OCI-LY3 (cell line): ENCODE results near the gene AKR1B1.

ENCODE experiments used
- H2AFZ ChIP-seq: fragments of 200-600, 300-600 bp; shearing (Covaris generic); 2 replicates; pipeline ENCODE4 v1.6.0; 2014; ENCODE audit warnings: antibody characterized with exemption, low read depth, low read length
- H3K27ac ChIP-seq: fragments of 200-600, 300-600 bp; sonication (generic); 2 replicates; pipeline ENCODE4 v1.5.1; 2014; ENCODE audit warnings: mild to moderate bottlenecking, low read length, moderate library complexity, mixed read lengths
- H3K27me3 ChIP-seq: fragments of 200-600, 300-600 bp; sonication (generic); 2 replicates; pipeline ENCODE4 v1.6.1; 2014; ENCODE audit warnings: low read depth, low read length, mixed read lengths
- H3K36me3 ChIP-seq: fragments of 200-600, 300-600 bp; sonication (generic); replicated peaks from 2 replicates; pipeline ENCODE3; 2014; ENCODE audit warnings: low read depth, low read length, mixed read lengths
- H3K4me1 ChIP-seq: fragments of 300-600, 200-600 bp; sonication (generic); 2 replicates; pipeline ENCODE4 v1.6.1; 2014; ENCODE audit warnings: low read length, mixed read lengths
- H3K4me2 ChIP-seq: fragments of 200-600, 300-600 bp; sonication (generic); 2 replicates; pipeline ENCODE4 v1.6.1; 2014; ENCODE audit warnings: low read length, mixed read lengths
- H3K4me3 ChIP-seq: fragments of 300-600, 200-600 bp; sonication (generic); 2 replicates; pipeline ENCODE4 v1.5.1; 2014; ENCODE audit warnings: antibody characterized with exemption, mild to moderate bottlenecking, low read length, moderate library complexity
- H3K79me2 ChIP-seq: fragments of 300-600, 200-600 bp; shearing (Covaris generic); 2 replicates; pipeline ENCODE4 v1.6.1; 2014; ENCODE audit warnings: mild to moderate bottlenecking, low read length, mixed read lengths
- H3K9ac ChIP-seq: fragments of 300-600, 200-600 bp; shearing (Covaris generic); 2 replicates; pipeline ENCODE4 v1.6.0; 2014; ENCODE audit warnings: mild to moderate bottlenecking, low read length, moderate library complexity
- H3K9me3 ChIP-seq: fragments of 200-600, 300-600 bp; shearing (Covaris generic); 2 replicates; pipeline ENCODE4 v1.6.1; 2014; ENCODE audit warnings: low read length, mixed read lengths; ENCODE audit not compliant: insufficient read depth
- H4K20me1 ChIP-seq: fragments of 200-600, 300-600 bp; sonication (generic); 2 replicates; pipeline ENCODE4 v1.6.1; 2016; ENCODE audit warnings: low read length, mixed read lengths; ENCODE audit not compliant: insufficient read depth
- EZH2phosphoT487 ChIP-seq: fragments of 200-600 bp; shearing (Covaris generic); IDR thresholded peaks from 2 replicates; pipeline ENCODE4 v1.6.1; 2018; ENCODE audit warnings: antibody characterized with exemption, mixed run types, low read depth
- TF ChIP-seq, protein P1 (sequence below): fragments of 200-600, 300-600 bp; sonication (generic); IDR thresholded peaks from 2 replicates; pipeline ENCODE4 v1.5.1; 2014; ENCODE audit warnings: antibody characterized with exemption, low read length, low read depth

Gene AKR1B1

DNA sequence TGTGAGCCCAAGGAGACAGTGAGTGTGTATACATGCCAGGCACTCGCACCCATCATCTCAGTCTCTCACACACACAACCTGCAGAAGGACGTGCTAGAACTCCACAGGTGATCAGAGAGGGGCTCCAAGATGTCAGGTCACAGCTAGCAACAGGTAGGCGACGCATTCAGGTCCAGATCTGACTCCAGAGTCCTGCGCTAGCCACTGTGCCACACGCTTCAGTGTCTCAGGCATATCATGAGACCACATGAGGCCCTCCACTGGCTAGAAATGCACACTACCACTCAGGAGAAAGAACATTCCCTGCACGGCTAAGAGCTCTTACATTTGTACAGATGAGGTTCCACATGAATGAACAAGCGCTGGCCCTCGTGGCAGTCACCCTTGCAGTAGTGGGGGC, 11.5 kb downstream of the AKR1B1 start:
- Histone ChIP-seq H3K27me3 (no peaks in the 10 kb centered on the region), H2AFZ (no peak overlapping the region), H3K27ac (no peak overlapping the region), H3K9me3 (no peaks in the 10 kb centered on the region), H3K4me1 (no peaks in the 10 kb centered on the region), H3K9ac (no peak overlapping the region), H3K4me3 (no peak overlapping the region), H3K4me2 (no peak overlapping the region), H4K20me1 (no peaks in the 10 kb centered on the region), H3K36me3 (peaks cover 31% of the 10 kb centered on the region), H3K79me2 (no peaks in the 10 kb centered on the region)
- TF ChIP-seq, protein P1, sequence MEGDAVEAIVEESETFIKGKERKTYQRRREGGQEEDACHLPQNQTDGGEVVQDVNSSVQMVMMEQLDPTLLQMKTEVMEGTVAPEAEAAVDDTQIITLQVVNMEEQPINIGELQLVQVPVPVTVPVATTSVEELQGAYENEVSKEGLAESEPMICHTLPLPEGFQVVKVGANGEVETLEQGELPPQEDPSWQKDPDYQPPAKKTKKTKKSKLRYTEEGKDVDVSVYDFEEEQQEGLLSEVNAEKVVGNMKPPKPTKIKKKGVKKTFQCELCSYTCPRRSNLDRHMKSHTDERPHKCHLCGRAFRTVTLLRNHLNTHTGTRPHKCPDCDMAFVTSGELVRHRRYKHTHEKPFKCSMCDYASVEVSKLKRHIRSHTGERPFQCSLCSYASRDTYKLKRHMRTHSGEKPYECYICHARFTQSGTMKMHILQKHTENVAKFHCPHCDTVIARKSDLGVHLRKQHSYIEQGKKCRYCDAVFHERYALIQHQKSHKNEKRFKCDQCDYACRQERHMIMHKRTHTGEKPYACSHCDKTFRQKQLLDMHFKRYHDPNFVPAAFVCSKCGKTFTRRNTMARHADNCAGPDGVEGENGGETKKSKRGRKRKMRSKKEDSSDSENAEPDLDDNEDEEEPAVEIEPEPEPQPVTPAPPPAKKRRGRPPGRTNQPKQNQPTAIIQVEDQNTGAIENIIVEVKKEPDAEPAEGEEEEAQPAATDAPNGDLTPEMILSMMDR: no peak
- TF ChIP-seq EZH2phosphoT487: no peak

DNA sequence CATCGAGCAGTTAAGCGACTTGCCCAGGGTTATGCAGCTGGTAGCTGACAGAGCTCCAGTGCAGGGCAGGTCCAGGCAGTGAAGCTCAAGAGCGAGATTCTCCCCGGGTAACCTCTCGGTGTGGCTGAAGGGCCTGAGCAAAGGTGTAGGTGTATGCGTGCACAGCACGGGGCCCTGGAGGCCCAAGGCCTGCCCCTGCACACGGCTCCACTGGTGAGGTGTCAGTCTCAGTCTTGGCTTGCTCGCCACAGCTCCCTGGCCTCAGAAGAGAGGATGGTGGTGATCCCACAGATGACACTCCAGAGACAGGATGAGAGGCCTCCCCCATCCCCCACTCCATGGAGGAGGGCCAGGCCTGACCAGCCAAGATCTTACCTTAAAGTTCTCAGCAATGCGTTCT, 12.0 kb downstream of the AKR1B1 start:
- Histone ChIP-seq H3K4me1 (no peaks in the 10 kb centered on the region), H3K79me2 (no peaks in the 10 kb centered on the region), H3K27me3 (no peaks in the 10 kb centered on the region), H3K9me3 (no peaks in the 10 kb centered on the region), H3K27ac (no peak overlapping the region), H3K9ac (no peak overlapping the region), H3K4me2 (no peak overlapping the region), H2AFZ (no peak overlapping the region), H3K36me3 (peaks cover 31% of the 10 kb centered on the region), H3K4me3 (no peak overlapping the region), H4K20me1 (no peaks in the 10 kb centered on the region)
- TF ChIP-seq, protein P1: no peak
- TF ChIP-seq EZH2phosphoT487: no peak

DNA sequence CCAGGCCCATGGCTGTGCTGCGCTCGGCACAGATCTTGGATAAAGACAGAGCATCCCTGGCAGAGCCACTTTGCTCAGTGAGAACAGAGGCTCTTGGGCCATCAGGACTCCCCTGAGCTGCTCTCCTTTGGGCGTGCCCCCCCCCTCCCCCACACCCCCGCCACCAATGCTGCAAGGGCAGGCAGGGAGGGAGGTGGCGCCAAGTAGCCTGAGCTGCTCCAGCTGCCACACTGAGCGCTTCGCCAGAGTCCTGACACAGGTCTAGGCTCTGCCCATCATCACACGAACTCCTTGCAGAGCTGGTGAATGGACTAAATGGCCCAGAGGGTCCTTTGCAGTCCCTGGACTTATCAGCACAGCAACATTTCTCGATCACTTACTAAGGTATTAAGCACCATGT, 12.5 kb downstream of the AKR1B1 start:
- Histone ChIP-seq H3K4me3 (no peak overlapping the region), H3K9ac (no peak overlapping the region), H3K27me3 (no peaks in the 10 kb centered on the region), H3K4me2 (no peak overlapping the region), H3K36me3 (peaks cover 31% of the 10 kb centered on the region), H3K9me3 (no peaks in the 10 kb centered on the region), H3K4me1 (no peaks in the 10 kb centered on the region), H3K27ac (no peak overlapping the region), H2AFZ (no peak overlapping the region), H3K79me2 (no peaks in the 10 kb centered on the region), H4K20me1 (no peaks in the 10 kb centered on the region)
- no peak for TF ChIP-seq EZH2phosphoT487

DNA sequence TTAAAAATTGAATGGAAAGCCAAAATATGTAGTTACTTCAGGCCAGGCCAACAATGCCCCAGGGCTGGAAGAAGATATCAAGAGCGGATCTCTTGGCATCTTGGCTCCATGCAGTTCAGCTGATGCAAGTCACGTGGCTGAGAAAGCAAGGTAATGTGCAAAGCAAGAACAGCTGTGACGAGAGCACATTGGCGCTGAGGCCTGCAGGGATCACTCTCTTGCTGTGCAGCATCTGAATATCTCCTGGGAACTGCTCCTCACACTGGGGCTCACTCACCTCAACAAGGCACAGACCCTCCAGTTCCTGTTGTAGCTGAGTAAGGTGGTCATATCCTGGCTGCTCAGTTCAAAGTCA, 14.0 kb downstream of the AKR1B1 start:
- Histone ChIP-seq H3K4me2 (no peak overlapping the region), H2AFZ (no peak overlapping the region), H3K4me1 (no peaks in the 10 kb centered on the region), H3K9me3 (no peaks in the 10 kb centered on the region), H3K27ac (no peak overlapping the region), H3K36me3 (peaks cover 35% of the 10 kb centered on the region), H3K27me3 (no peaks in the 10 kb centered on the region), H3K9ac (no peak overlapping the region), H4K20me1 (no peaks in the 10 kb centered on the region), H3K4me3 (no peak overlapping the region), H3K79me2 (no peaks in the 10 kb centered on the region)
- TF ChIP-seq EZH2phosphoT487: no peak
- TF ChIP-seq, protein P1: no peak
